Activated T-helper 1 cell treated with Interleukin-2 at 50 U/mL for 16 hours (primary cell): ENCODE results near the gene FBL.

Experiments used
- DNase-seq: peaks from one replicate; pipeline ENCODE4 v3.0.0-alpha.2; 2020; ENCODE audit warnings: low read depth

FBL gene

DNA sequence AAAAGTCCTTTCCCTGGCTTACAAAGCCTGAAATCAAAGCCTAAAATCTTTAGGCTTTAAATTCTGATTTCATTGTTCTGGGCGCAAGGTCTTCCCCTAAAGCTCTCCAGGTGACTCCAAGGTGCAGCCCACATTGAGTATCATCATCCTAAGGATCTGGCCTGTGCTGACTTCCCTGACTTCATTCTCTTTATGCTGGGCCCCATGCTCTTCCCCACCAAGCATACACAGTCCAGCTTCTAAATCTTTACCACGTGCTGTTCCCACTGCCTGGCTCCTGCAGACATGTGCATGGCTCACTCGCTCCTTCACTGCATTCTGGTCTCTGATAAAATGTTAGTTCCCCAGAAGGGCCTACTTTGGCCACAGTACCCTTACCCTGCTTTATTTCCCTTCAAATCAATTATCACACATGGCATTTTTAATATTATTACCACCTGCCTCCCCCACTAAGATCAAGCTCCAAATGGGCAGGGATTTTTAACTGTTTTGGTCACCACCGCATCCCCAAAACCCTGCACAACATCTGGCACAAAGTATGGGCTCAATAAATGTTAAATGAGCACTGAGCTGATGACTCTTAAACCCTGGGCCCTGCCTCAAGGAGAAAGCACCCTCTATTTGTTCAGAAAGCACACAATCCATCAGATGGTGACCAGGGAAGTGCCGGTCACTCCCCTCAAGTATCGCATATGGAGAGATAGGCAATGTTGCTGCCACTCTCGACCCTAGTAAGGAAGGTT lies 3.3 kb downstream of the FBL start:
- DNase-seq, result no peak

DNA sequence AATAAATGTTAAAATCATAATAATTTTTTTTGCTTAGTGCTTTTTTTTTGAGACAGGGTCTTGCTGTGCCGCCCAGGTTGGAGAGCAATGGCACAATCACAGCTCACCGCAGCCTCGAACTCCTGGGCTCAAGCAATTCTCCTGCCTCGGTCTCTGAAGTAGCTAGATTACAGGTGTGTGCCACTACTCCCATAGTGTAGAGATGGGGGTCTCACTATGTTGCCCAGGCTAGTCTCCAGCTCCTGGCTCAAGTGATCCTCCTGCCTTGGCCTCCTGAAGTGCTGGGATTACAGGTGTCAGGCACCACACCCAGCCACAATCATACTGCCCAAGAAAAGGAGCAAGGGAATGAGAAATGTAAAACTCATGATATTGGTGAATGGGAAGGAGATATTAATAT lies 5.1 kb downstream of the FBL start:
- DNase-seq, result no peak

DNA sequence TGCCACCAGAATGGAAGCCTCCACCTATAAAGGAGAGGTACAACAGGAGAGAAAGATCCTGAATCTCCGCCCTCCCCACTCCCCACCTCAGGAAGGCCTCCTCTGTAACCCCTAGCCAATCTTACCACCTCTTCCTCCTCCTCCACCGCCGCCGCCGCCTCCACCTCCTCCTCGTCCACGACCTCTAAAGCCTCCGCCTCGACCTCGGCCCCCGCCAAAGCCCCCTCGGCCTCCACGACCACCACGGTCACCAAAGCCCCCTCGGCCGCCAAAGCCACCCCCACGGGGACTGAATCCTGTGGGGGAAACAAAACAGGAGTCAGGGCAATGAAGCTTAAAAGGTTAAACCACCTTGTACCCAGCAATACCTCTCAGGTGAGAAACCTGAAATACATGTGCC lies 5.7 kb downstream of the FBL start:
- no peak for DNase-seq

DNA sequence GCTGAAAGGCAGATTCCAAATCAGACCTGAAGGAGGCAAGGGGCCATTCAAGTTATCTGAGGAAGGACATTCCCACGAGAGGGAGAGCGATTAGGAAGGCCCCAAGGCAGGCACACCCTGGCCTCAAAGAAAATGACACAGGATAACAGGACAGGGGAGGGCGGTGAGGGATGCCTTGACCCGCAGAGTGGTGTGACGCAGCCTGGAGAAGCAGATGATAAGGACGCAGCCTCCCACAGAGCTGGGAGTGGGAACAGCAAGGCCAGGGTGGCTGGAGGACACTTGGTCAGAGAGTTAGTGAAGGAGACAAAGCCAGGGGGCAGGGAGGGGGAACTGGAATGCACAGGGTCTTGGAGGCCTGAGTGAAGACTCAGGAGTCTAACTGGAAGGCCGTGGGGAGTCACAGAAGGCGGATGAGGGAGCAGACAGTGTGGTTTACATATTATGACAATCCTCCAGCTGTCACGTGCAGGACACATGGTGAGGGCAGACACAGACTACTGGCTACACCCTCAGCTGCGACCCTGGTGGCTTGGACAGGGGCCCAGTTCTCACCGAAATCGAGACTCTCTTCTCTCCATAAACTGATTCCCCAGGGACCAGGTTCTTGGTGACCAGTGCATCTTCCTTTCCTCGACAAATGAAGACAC lies 6.4 kb downstream of the FBL start:
- DNase-seq, result no peak

DNA sequence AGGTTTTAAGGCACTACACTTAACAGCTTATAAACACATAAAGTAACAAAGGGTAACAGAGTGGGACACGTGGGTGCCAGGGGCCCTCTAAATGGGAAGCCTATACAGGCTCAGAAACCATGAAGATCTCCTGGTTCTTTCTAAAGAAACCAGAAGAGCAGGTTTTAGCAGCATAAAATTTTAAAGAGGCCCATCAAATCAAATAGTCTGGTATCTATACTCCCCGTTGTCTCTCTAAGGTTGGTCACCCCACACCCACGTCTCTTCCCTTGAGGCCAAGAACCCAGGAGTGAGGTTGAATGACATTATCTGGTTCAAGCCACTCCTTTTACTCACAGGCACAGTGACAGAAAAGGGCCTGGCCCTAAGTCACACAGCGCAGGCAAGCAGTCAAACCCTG lies 7.6 kb downstream of the FBL start:
- no peak for DNase-seq

DNA sequence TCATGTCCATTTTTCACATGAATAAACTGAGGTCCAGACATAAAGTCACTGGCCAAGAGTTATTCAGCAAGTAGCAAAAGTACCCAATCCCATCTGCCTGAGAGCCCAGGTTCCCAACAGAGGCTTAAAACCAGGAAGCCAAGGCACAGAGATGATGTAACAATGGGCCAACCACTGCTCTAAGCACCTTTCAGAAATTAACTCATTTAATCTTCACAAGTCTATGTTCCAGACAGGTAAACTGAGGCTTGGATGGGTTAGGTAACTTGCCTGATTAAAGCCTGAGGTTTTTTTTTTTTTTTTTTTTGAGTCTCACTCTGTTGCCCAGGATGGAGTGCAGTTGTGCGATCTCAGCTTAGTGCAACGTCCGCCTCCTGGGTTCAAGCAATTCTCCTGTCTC lies 8.2 kb downstream of the FBL start:
- no peak for DNase-seq

DNA sequence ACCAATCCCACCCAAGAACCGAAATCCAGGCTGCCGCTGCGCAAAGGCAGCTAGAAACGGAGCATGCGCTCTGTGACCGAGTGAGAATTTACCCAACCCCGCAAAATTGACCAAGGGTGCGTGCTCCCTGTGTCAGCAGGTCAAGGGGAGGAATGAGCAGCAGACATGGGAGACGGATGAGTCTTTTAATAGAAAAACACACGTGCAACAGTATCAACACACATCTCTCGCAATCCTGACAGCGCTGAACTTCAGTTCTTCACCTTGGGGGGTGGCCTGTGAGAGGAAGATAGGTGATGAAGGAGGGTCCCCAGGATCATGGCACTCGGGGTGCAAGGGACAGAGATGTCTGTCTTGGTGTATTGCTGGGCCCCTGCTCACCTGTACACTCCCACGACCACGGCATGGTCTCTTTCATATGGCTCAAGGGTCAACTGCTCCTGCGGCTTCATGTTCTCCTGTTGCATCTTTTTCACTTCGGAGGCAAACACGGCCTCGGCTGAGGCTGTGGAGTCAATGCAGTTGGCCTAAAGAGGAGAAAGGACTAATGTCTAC lies 11.8 kb downstream of the FBL start:
- no peak for DNase-seq

DNA sequence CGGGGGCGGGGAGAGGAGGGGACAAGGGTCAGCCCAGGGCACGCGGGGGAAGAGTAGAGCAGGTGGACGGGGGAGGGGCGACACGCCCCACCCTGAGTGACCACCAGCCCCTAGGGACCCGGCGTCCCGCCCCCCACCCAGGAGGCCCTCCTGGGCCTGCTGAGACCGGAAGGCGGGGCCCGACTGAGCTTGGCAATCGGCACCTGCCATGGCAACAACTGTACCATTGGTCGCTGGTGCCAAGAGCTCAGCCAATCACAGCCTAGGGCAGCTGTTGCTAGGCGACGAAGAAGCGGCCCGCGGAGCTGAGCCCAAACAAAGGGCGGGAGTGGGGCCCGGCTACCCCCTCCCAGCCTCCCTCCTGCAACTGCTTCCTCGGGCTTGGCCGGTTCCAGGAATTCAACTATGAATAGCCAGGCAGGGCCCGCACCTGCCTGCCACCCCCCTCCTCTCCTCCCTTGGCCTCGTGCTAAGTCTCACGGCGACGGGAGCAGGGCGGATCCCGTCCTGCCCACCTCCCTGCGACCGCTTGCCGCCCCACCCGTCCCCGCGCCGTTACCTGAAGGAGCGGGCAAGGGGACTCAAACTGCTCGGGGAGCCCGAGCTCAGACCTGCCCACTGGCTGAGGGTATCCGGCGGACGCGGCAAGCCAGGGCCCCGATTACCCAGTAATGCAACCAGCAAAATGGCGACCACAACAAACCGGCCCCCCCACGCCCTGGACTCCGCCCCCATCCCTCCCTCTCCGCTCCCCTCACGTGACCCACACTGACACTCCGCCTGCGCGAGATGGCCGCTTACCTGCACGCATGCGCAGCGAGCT lies 12.5 kb downstream of the FBL start, which contains the start of gene DYRK1B:
Gene DYRK1B (minus strand): TSS at position 699 of the 823 bp plus-strand sequence. CDS start 2,295 bp downstream, outside the sequence.
- peak; percentile 96 for DNase-seq

DNA sequence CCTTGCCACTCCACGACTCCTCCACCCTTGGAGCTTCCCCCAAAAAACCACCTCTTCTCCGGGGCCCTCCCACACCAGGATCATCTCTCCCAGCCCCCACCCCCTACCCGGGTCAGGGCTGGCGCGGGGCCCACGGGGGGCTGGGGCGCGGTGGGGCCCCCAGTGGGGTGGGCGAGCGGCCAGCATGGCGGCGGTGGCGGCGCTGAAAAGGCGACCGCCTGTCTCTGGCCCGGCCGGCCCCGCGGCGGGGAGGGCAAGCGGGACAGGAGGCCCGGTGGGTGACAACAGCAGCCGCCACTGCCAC lies 13.1 kb downstream of the FBL start:
- no peak for DNase-seq

DNA sequence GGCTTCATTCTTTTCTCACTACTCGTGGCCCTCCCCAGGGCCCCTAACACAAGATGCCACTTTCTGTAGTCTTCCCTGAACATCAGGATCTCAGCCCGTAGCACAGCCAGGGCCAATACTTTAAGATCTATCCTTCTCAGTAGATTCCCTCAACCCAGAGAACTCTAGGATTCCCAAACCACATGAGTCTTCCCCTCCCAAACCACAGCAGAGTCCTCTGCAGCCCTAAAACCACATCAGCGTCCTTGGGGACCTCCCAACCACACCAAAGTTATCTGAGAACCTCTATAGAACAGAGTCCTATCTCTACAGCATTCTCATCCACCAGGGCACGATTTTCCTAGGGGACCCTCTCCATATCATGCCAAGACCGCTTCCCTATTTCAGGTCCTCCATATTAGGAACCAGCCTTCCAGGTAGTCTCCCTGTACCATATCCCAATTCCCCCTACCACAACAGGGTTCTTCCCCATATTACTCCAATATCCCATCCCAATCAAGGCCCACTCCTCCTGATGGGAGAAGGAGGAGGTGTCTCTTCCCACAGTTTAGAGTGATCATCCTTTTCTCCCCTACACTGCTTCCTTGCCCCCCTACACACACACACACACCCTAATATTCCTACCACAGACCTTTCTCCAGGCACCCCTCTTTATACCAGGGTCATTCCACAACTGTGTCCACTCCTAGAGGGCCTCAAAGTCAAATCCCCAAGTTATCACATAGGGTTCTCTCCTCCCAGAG lies 13.7 kb downstream of the FBL start:
- no peak for DNase-seq

DNA sequence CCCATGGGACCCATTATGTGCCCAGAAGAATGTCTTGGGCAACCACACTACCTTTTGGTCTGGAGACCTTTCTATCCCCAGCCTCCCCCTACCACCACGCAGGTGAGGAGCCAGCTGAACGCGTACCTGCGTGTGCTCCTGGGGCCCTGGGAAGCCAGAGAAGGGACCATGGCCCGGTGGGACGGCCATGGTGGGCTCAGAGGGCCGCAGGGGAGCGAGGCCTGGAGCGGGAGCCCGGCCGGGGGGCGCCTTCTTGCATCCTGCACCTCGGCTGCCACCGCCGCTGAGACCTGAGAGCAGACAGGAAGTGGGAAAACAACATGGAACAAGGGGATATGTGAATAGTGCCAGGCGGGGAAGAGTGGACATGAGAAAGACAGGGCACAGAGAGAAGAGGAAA lies 14.5 kb downstream of the FBL start:
- no peak for DNase-seq

DNA sequence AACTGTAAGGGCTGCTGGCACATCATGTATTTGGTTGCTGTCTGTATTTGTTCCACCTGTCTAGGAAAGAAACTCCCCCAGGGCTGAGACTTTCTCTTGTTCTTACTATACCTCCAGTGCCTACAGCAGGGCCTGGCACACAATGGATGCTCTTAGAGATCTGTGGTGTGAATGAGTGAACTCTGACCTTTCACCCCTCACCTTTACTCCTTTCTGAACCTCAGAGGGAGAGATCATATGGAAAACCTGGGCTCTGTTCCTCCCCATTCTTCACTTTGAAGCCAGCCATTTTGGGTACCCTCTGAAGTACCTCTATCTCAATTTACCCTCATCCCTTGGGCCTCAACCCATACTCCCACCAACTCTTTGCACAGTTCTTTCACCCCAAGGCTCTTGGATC lies 15.3 kb downstream of the FBL start:
- DNase-seq, result no peak

DNA sequence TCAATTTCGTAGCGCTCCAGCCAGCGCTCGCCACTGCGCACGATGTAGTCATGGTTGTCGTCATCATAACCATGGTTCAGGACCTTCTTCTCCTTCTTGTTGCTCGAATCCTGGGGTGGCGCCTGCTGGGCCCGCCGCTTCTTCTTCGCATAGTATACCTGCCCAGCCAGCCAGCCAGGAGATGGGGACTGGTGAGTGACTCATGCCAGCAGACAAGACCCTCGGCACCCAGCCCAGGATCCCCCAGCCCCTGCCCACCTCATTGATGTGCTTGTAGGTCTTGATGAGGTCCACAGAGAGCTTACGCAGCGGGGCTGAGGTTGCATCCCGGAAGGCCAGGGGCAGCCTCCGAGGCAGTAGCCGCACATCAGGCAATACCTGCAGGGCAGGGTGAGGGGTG lies 15.8 kb downstream of the FBL start:
- DNase-seq, result no peak

DNA sequence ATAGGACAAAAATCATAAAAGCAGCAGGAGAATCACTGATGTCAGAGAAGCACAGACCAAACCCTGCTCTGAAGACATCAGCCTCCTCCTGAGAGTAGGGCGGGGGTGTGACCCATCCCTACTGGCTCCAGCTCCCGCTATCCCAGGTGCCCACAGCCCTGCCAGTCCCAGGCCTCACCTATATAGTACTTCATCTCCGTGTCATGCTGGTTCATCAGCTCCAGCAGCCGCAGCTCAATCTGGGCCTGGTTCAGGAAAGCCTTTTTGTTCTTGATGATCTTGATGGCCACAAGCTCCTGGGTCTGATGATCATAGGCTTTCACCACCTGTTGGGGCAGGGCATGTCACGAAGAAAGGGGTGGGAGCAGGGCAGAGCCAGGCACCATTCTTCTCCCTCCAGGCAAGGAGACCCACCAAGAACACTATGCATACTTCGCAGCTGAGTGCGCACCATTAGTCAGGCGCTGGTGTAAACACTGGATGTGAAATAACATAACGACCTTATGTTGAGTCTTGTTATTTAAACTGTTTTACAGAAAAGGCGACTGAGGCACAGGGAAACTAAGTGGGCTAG lies 16.4 kb downstream of the FBL start:
- DNase-seq, result no peak

DNA sequence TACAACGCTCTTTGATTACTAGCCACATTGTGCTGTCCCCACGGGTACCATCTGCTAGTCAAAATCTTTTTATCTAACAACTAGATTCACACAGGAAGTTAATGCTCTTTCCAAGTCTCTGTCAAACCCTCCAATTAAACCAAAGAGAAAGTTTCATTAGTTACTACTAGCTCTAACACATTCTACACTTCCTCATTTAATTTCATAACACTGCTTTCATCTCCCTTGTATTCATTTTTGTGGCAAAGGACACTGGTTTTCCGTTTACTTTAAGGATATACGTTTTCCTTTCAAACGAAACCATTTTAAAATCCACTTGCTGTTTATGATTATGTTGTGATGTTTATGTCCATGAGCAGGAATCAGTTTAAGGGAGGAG lies 17.5 kb downstream of the FBL start:
- no peak for DNase-seq

DNA sequence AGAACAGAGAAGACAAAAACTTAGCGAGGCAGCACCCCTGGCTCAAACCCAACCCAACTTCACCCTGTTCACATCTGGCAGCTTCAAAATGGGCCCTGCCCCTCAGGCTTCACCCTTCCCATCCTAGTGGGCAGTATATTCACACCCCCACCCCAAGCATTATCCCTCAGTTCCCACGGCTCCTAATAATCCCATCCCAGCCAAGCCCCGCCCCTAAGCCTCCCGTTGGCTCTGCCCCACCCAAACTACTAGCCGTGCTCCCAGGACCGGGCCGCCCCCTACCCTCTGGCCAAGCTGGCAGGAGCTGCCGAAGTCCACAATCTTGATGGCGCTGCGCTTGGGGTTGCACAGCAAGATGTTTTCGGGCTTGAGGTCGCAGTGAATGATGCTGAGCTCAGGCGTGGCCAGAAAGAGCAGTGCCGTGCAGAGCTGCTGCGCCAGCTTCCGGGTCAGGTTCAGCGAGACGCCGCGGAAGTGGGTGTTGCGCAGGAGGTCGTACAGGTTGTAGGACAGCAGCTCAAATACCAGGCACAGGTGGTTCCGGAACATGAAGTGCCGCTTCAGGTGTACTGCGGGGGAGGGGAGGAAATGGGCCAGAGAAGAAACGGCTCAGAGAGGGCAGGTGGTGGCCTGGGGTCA lies 18.0 kb downstream of the FBL start:
- DNase-seq, result no peak

DNA sequence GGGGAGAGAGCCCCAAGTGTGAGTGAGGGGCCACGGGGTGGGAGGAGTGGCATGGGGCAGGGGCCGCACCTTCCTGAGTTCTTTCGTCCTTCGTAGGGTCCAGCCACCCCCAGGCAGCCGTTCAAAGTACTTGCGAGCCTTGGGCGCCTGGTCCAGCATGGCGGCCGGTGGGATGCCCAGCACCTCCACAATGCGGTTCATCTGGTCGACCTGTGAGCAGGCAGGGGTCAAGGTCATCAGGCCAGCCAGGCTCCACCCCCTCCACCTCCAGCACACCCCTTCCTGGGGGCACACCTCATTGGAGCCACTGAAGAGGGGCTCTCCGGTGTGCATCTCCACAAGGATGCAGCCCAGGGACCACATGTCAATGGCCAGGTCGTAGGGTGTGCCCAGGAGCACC lies 19.0 kb downstream of the FBL start:
- no peak for DNase-seq

DNA sequence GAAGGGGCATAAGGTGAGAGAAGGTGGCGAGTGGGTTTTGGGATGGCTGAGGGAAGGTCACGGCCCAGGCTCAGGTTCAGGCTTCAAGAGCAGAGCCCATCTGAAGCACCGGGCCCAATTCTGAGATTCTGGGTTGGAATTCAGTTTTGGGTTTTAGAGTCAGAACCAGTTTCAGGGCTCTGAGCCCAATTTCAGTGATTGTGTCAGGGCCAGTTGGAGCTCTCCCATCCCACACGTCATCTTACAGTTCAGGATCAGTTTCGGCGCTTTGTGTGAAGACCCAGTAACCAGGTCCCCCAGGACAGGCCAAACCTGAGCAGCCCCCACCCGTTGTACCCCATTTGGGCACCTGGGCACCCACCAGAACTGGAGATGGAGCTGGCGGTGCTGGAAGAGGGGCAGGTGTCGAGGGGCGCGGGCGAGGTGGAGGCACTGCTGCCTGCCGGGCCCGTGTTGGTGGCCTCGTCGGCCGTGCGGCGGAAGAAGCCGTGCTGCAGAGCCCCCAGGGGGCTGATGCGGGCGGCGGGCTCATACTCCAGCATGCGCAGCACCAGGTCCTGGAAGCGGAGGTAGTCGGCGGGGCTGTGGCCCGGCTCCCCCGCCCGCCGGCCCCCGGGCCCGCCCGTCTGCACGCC lies 19.8 kb downstream of the FBL start:
- no peak for DNase-seq

DNA sequence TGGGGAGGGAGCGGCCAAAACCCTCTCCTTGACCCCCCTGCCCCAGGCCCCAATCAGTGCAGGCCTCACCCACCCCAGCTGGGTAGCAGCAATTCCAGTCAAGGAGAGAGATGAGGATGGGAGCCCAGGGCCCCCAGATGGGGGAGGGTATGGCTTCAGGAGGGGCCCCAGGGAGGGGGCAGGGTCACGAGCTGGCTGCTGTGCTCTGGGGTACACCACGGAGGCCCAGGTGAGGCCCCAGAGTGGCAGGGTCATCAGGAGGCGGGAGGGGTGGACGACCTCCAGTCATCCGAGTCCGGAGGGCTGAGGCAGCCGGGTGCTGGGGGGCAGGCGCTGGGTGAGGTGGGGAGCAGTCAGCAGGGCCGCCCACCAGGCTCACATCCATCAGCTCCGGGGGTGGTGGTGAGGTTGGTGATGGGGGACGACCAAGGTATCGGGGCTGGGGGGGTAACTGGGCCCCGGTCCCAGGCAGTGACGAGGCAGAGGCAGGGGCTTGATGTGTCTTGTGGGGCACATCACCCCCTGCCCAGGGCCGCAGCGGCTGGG lies 20.6 kb downstream of the FBL start:
- DNase-seq, result no peak

DNA sequence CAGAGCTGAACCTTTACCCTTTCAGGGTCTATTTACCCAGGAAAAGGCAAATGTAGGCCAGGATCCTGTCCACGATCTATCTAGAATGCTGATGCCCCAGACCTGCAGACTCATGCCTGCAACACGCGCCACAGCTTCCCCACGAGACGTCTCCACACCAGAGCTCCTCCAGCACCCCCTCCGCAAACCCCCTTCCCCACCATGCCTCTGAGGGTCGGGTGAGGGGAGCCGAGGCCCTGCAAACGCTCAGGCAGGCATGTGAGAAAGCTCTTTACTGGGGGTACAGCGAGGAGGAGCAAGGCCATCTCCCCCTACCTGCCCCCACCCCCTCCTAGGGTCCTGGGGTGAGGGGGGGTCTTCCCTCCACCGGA lies 21.1 kb downstream of the FBL start:
- no peak for DNase-seq
